ENCODE measurements around the gene HLA-DOA. TPM values are rescaled to one million over a fixed set of nuclear protein-coding genes. Genes with fewer than 3 reads are reported as not detected.
A peak's percentile ranks its signal among the peaks of the same experiment; 100 is the strongest.

Gene HLA-DOA
- total RNA-seq, 2 donors from 2014 or later: 7.2 to 14.6 TPM

DNA sequence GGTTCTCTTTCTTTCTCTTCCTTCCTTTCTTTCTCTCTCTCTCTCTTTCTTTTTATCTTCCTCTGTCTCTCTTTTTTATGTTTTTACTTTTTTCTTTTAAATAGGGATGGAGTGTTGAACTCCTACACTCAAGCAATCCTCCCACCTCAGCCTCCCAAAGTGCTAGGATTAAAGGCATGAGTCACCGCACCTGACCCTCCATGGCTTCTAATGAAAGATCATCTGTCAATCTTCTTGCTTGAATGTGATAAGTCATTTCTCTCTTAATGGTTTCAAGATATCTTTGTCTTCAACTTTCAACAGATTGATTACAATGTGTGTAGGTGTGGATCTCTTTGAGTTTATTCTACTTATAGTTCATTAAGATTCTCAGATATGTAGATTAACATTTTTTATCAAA, 25.2 kb upstream of the HLA-DOA start:
- no peak overlapping the region for H3K4me3 ChIP-seq
- no peaks in the 10 kb centered on the region for H3K9me3 ChIP-seq
- TF ChIP-seq POLR2AphosphoS5 (IDR thresholded peaks at IDR 0.05) (no peak), POLR2A (IDR thresholded peaks at IDR 0.05) (no peak)
- TF ChIP-seq, protein P1, sequence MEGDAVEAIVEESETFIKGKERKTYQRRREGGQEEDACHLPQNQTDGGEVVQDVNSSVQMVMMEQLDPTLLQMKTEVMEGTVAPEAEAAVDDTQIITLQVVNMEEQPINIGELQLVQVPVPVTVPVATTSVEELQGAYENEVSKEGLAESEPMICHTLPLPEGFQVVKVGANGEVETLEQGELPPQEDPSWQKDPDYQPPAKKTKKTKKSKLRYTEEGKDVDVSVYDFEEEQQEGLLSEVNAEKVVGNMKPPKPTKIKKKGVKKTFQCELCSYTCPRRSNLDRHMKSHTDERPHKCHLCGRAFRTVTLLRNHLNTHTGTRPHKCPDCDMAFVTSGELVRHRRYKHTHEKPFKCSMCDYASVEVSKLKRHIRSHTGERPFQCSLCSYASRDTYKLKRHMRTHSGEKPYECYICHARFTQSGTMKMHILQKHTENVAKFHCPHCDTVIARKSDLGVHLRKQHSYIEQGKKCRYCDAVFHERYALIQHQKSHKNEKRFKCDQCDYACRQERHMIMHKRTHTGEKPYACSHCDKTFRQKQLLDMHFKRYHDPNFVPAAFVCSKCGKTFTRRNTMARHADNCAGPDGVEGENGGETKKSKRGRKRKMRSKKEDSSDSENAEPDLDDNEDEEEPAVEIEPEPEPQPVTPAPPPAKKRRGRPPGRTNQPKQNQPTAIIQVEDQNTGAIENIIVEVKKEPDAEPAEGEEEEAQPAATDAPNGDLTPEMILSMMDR (IDR thresholded peaks at IDR 0.05): no peak
- H3K27ac ChIP-seq: no peak overlapping the region
- no peaks in the 10 kb centered on the region for H3K27me3 ChIP-seq (replicated peaks; ENCODE audit: insufficient read depth)
- no peak for DNase-seq (ENCODE audit: low spot score)
- H3K4me1 ChIP-seq (replicated peaks): no peaks in the 10 kb centered on the region
- intact Hi-C loops (cut with DNase I): no loop called here
- 100% methylated on average over 1 of the region's 1 CpG for WGBS
- H3K36me3 ChIP-seq: no peaks in the 10 kb centered on the region

DNA sequence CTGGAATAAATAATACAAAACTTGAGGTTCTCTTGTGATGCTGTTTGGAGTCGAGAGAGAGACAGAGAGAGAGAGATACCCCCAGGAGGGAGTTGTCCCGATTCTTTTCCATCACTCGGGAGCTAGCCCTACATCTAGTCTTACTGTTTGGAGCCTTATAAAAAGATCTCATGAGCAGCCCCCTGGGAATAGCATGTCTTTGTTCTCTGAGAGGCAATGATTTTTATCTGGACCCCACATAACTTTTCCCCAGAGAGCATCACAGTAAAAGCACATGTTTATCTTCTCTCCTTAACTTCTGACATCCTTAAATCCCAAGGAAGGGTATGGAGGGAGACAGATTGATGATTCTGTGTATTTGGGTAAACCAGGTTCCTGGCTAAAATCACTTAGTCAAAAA, 20.9 kb upstream of the HLA-DOA start:
- Histone ChIP-seq H3K4me1 (replicated peaks) (no peaks in the 10 kb centered on the region), H3K27ac (no peak overlapping the region), H3K9me3 (no peaks in the 10 kb centered on the region), H3K4me3 (no peak overlapping the region), H3K27me3 (replicated peaks; ENCODE audit: insufficient read depth) (no peaks in the 10 kb centered on the region), H3K36me3 (no peaks in the 10 kb centered on the region)
- WGBS: 61% methylated on average over 3 of the region's 3 CpGs
- no peak for DNase-seq (ENCODE audit: low spot score)
- TF ChIP-seq POLR2A (IDR thresholded peaks at IDR 0.05) (no peak), POLR2AphosphoS5 (IDR thresholded peaks at IDR 0.05) (no peak)
- TF ChIP-seq, protein P1 (IDR thresholded peaks at IDR 0.05): no peak
- intact Hi-C loops (cut with DNase I): no loop called here

DNA sequence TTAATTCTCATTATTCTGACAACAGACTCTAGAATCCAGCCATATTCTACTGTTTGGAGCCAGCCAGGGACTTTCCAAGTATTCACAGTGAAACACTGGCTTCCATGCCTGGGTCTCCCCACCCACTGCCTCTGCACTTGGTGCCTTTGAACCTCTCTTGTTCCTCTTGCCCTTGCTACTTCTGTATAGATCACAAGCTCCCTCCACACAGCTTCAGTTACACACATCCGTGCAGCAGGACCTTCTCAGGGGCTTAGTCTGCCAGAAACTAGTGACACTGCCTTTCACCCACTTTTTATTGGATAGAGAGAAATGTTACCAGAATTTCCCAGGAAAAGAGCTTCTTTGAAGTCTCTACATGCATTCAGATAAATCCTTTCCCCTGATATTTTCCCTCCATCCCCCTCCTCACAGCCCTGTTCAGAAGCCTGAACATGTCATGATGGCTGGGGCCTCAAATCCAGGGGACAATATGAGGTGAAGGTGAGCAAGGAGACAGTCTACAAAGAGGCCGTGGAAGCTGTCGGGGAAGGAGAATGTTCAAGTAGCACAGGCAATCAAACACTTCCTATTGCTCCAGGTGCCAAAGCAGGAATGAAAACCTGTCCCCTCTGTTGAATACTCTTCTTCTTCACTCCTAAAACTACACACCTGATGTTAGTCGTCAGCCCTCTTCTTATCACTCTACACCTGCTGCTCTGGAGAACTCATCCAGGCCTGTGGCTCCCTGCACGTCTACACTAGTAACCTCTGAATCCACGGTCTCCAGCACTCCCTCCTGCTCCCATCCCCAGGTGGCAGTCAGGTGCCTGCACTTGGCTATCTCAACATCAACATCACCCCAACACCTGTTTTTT, 20.2 kb upstream of the HLA-DOA start:
- DNase-seq (ENCODE audit: low spot score): no peak

DNA sequence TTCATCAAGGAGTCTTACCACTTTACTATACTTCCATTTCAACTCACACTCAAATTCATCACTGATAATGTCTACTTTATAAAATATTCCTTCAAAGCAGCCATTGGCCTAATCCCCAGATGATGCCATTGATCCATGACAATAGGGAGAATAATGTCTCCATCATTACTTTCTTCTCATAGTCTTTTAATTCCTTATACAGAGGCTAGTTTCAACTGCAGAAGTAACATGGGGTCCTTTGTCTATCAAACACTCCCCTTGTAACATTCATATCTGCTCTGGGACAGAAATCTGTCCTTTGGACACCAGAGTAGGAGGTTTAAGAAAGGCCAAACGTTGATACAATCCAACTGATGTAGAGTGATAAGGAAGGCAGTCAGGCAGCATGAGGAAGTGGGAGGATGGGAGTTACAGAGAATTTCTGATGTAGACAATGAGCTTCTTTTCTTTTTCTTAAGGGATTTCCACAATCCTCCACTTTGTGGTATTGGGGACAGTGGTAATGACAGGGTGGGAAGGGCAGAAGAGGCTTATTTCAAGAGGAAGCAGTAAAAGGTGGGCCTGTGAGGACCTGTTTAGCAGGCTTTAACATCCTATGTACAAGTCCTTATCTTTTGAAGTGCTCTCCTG, 18.9 kb upstream of the HLA-DOA start:
- no peaks in the 10 kb centered on the region for H3K9me3 ChIP-seq
- no peaks in the 10 kb centered on the region for H3K4me1 ChIP-seq (replicated peaks)
- TF ChIP-seq, protein P1 (IDR thresholded peaks at IDR 0.05): no peak
- TF ChIP-seq POLR2A (IDR thresholded peaks at IDR 0.05) (no peak), POLR2AphosphoS5 (IDR thresholded peaks at IDR 0.05) (no peak)
- DNase-seq (ENCODE audit: low spot score): no peak
- H3K36me3 ChIP-seq: no peaks in the 10 kb centered on the region
- intact Hi-C loops (cut with DNase I): no loop called here
- no peak overlapping the region for H3K4me3 ChIP-seq
- H3K27me3 ChIP-seq (replicated peaks; ENCODE audit: insufficient read depth): no peaks in the 10 kb centered on the region
- H3K27ac ChIP-seq: no peak overlapping the region
- 6% methylated on average over 1 of the region's 1 CpG for WGBS

More for the DNA sequence above, 20.2 kb upstream of the HLA-DOA start:
- Histone ChIP-seq H3K4me1 (replicated peaks) (no peaks in the 10 kb centered on the region), H3K9me3 (no peaks in the 10 kb centered on the region), H3K27me3 (replicated peaks; ENCODE audit: insufficient read depth) (no peaks in the 10 kb centered on the region), H3K27ac (peak overlapping the region in 1 of 2 donors; percentile 19), H3K36me3 (no peaks in the 10 kb centered on the region), H3K4me3 (no peak overlapping the region)
- intact Hi-C loops (cut with DNase I): no loop called here
- WGBS: 40% methylated on average over 6 of the region's 6 CpGs
- TF ChIP-seq POLR2A (IDR thresholded peaks at IDR 0.05) (no peak), POLR2AphosphoS5 (IDR thresholded peaks at IDR 0.05) (peak; percentile 32)

DNA sequence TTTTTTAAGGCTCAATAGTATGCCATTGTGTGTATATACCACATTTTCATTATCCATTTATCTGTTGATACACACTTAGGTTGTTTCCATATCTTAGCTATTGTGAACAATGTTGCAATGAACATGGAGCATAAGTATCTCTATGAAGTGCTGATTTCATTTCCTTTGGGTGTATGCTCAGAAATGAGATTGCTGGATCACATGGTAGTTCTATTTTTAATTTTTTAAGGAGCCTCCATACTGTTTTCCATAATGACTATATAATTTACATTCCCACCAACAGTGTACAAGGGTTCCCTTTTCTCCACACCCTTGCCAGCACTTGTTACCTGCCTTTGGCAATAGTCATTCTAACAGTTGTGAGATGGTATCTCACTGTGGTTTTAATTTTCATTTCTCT, 15.1 kb upstream of the HLA-DOA start:
- H3K4me3 ChIP-seq: no peak overlapping the region
- TF ChIP-seq POLR2A (IDR thresholded peaks at IDR 0.05) (no peak), POLR2AphosphoS5 (IDR thresholded peaks at IDR 0.05) (no peak)
- TF ChIP-seq, protein P1 (IDR thresholded peaks at IDR 0.05): no peak
- no peaks in the 10 kb centered on the region for H3K36me3 ChIP-seq
- intact Hi-C loops (cut with DNase I): no loop called here
- H3K4me1 ChIP-seq (replicated peaks): no peaks in the 10 kb centered on the region
- H3K9me3 ChIP-seq: no peaks in the 10 kb centered on the region
- no peak for DNase-seq (ENCODE audit: low spot score)
- H3K27me3 ChIP-seq (replicated peaks; ENCODE audit: insufficient read depth): no peaks in the 10 kb centered on the region
- no peak overlapping the region for H3K27ac ChIP-seq
